Right lobe of liver (tissue), 6 donors: Measurements from ENCODE around the gene CHMP5. TPM values are rescaled to one million over a fixed set of nuclear protein-coding genes. Genes with fewer than 3 reads are reported as not detected.
"Not testable (repeated sequence)": the region's sequence is repeated elsewhere in the genome, so short reads cannot be mapped to it uniquely, and the experiment has no call there.

Experiments used
- ATAC-seq, 4 donors: fragments of 200-7000 bp; cut with Tn5 transposase; one replicate each; pipeline ENCODE4 v1.9.1; 2020; ENCODE audit warnings: mild to moderate bottlenecking in 4 of 4, moderate library complexity in 4 of 4
- DNase-seq, 3 donors: peaks; one replicate each; pipeline ENCODE4 v3.0.0-alpha.2; 2020
- H3K27ac ChIP-seq, 3 donors: fragments of 200-600 bp; one replicate each; pipeline ENCODE4 v1.8.0; 2022
- H3K27me3 ChIP-seq, 2 donors: fragments of 200-600 bp; one replicate each; pipeline ENCODE4 v1.8.0; 2022
- H3K36me3 ChIP-seq, 4 donors: fragments of 200-600 bp; sonication (generic) in 1 of 4; one replicate each; pipeline versions ENCODE4 v1.5.1 to v1.8.0; 2017 to 2022; ENCODE audit warnings: control low read depth in 1 of 4
- H3K4me1 ChIP-seq, 4 donors: fragments of 200-600 bp; sonication (generic) in 1 of 4; one replicate each; pipeline versions ENCODE4 v1.5.1 to v1.8.0; 2017 to 2022; ENCODE audit warnings: control low read depth in 1 of 4
- H3K4me3 ChIP-seq, 3 donors: fragments of 200-600 bp; one replicate each; pipeline ENCODE4 v1.8.0; 2022
- H3K9me3 ChIP-seq, 4 donors: fragments of 200-600 bp; sonication (generic) in 1 of 4; one replicate each; pipeline versions ENCODE4 v1.5.1 to v1.8.0; 2017 to 2022; ENCODE audit warnings: control low read depth in 1 of 4
- POLR2A ChIP-seq: fragments of 450-650 bp; IDR thresholded peaks from one replicate; pipeline ENCODE4 v1.6.1; 2017; ENCODE audit warnings: antibody characterized with exemption, mild to moderate bottlenecking
- WGBS: methylation state at CpG from one replicate; pipeline ENCODE4 v1.1.6; 2018; ENCODE audit warnings: low coverage, low lambda C conversion rate; ENCODE audit not compliant: insufficient coverage; ENCODE audit errors: missing lambda C conversion rate; 5-methylcytosine and 5-hydroxymethylcytosine counted together
- intact Hi-C, 2 donors: fragments of 100-400 bp; cut with DNase I; formaldehyde crosslinking; loops; one replicate each; pipeline versions ENCODE4 v1.11.2 to v1.14.1; 2022
- total RNA-seq, 6 experiments: library from RNA; depleted of rRNA in 2 of 6; stranded (reverse); fragments of >200 nt in 2 of 6; fragmentation: NEBNext Ultra II Directional in 3 of 6; extraction: Animal tissue kit (Norgen Biotek cat#: 25700) in 3 of 6; gene quantifications; one replicate each; pipeline versions ENCODE4 v1.1.0 to v1.2.4, GENCODE V29; 2016 to 2023
- TF ChIP-seq, protein P1 (sequence below), 4 donors: fragments of 200-600 bp in 3 of 4; fragments of 450-650 bp in 1 of 4; IDR thresholded peaks; one replicate each; pipeline versions ENCODE4 v1.5.1 to v1.8.0; 2016 to 2022; ENCODE audit warnings: antibody characterized with exemption in 4 of 4, mild to moderate bottlenecking in 2 of 4
- donor health status: DM: no; HTN: yes; CAD: no.
- donor health status: DM: no; HTN: no; CAD: no.
- donor health status: DM: no; HTN: no; CAD: no.
- donor health status: DM: no; HTN: yes; CAD: no.
- donor health status: DM: no; HTN: yes; CAD: no.

CHMP5 gene
- total RNA-seq, 6 experiments from 2014 or later = 19.7 to 30.3 (median 26.0) TPM

DNA sequence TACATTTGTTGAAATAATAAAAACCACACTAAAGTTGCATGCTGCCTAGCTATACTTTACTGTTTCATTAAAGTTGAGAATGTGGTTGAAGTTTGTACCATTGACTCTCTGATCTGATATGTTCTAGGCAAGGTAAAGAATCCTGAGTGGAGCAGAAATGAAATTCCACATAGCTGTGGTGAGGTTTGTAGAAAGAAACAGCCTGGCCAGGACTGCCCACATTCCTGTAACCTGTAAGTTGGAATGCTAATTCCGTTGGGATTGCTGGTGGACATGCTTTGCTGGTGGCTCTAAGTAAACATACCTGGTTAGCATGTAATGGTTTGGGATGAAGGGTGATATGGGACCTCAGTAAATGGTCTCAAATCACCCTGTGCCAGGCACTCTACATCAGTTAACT, 42.2 kb downstream of the CHMP5 start:
- no peaks in the 10 kb centered on the region for H3K9me3 ChIP-seq
- ATAC-seq (no peak), DNase-seq (no peak)
- H3K27ac ChIP-seq = no peak overlapping the region
- no peaks in the 10 kb centered on the region for H3K4me1 ChIP-seq
- WGBS = no CpG with 5 or more reads among the region's 1 CpG
- peaks cover 23 to 98% (median 70%) of the 10 kb centered on the region in 4 donors for H3K36me3 ChIP-seq
- intact Hi-C loops = no loop called here
- TF ChIP-seq, protein P1, sequence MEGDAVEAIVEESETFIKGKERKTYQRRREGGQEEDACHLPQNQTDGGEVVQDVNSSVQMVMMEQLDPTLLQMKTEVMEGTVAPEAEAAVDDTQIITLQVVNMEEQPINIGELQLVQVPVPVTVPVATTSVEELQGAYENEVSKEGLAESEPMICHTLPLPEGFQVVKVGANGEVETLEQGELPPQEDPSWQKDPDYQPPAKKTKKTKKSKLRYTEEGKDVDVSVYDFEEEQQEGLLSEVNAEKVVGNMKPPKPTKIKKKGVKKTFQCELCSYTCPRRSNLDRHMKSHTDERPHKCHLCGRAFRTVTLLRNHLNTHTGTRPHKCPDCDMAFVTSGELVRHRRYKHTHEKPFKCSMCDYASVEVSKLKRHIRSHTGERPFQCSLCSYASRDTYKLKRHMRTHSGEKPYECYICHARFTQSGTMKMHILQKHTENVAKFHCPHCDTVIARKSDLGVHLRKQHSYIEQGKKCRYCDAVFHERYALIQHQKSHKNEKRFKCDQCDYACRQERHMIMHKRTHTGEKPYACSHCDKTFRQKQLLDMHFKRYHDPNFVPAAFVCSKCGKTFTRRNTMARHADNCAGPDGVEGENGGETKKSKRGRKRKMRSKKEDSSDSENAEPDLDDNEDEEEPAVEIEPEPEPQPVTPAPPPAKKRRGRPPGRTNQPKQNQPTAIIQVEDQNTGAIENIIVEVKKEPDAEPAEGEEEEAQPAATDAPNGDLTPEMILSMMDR (IDR thresholded peaks at IDR 0.05) = no peak
- TF ChIP-seq POLR2A = no peak
- H3K27me3 ChIP-seq = no peaks in the 10 kb centered on the region
- H3K4me3 ChIP-seq = no peak overlapping the region

DNA sequence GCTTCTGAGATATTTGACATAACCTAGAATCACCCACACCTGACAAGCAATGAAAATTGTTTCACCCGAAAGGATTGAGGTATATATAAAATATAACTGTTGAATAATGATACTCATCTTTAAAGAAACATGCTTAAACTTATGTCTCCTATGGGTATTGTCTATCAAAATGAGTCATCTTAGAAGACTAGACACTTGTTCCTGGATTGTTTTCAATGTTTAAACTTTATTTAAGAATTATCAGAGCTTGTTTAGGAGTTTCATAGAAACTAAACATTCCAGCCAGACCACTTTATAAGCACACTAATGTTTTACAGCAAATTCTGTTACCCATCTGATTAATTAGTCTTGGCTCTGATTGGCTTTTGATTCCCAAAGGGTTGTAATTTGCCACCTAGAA, 45.1 kb downstream of the CHMP5 start:
- H3K4me1 ChIP-seq = no peaks in the 10 kb centered on the region
- no peak overlapping the region for H3K27ac ChIP-seq
- no peak for TF ChIP-seq POLR2A
- no peak overlapping the region for H3K4me3 ChIP-seq
- WGBS = 67% methylated on average over 1 of the region's 1 CpG
- ATAC-seq (no peak), DNase-seq (no peak)
- no peaks in the 10 kb centered on the region for H3K9me3 ChIP-seq
- no peaks in the 10 kb centered on the region for H3K27me3 ChIP-seq
- intact Hi-C loops = no loop called here
- peaks cover 8 to 98% (median 69%) of the 10 kb centered on the region in 4 donors for H3K36me3 ChIP-seq

DNA sequence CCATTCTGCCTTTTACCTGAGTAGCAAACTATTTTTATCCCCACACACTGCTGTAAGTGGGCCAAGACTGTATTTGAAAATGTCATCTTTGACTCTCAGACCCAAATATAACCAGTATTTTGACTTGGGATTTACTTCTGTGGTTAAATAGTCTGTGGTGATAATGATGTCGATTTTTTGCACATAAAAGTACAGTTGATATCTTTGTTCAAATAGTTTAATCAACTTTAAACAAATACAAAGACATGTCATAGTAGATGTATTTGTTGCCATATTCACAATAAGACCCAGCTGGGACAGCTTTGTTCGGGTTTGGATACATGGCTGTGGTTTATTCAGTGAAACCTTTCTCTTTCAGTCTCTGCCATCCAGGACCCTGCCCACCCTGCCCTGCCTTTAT, 45.9 kb downstream of the CHMP5 start:
- no peak for ATAC-seq
- peaks cover 8 to 98% (median 65%) of the 10 kb centered on the region in 4 donors for H3K36me3 ChIP-seq
- 55% methylated on average over 2 of the region's 2 CpGs for WGBS

DNA sequence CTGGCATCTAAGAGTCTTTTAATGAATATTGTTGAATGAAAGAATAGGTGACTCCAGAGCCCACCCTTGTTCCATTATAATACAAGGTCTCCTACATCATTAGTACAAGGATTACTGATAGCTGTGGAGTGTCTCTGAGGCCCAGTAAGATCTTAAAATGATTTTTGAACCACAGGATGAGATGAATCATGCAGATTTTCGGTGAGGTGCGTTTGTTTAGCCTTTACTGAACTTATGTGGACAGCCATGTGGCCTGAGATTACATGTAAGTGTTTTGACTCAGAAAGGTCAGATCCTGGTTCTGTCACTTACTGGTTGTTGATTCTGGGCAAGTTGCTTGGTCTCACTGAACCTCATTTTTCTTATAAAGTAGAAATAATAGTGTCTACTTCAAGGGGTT, 47.1 kb downstream of the CHMP5 start:
- no peaks in the 10 kb centered on the region for H3K4me1 ChIP-seq
- TF ChIP-seq, protein P1 (IDR thresholded peaks at IDR 0.05) = no peak
- no peak for TF ChIP-seq POLR2A
- DNase-seq = no peak
- intact Hi-C loops = no loop called here
- H3K36me3 ChIP-seq = peaks cover 6 to 96% (median 65%) of the 10 kb centered on the region in 4 donors
- no peak overlapping the region for H3K27ac ChIP-seq
- no peaks in the 10 kb centered on the region for H3K27me3 ChIP-seq
- H3K9me3 ChIP-seq = no peaks in the 10 kb centered on the region
- WGBS = 67% methylated on average over 2 of the region's 2 CpGs
- no peak overlapping the region for H3K4me3 ChIP-seq
- no peak for ATAC-seq

More for the DNA sequence above, 45.9 kb downstream of the CHMP5 start:
- no peaks in the 10 kb centered on the region for H3K27me3 ChIP-seq
- TF ChIP-seq POLR2A = no peak
- TF ChIP-seq, protein P1 (IDR thresholded peaks at IDR 0.05) = no peak
- no peaks in the 10 kb centered on the region for H3K4me1 ChIP-seq
- no peak overlapping the region for H3K4me3 ChIP-seq
- DNase-seq = no peak
- H3K27ac ChIP-seq = no peak overlapping the region
- H3K9me3 ChIP-seq = no peaks in the 10 kb centered on the region
- intact Hi-C loops = no loop called here

DNA sequence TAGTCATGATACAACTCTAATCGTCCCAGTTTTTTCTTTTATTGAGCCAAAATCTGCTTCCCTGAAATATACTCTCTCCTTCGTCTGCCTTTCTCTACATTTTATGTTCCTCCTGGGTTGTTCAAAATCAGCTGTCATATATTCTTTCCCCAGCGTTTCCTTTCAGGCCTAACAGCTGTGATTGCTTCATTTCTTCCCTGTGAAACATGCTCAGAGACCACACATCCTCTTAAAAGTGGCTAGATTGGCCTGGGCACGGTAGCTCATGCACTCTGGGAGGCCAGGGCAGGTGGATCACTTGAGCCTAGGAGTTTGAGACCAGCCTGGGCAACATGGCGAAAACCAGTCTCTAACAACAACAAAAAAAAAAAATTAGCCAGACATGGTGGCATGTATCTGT, 50.5 kb downstream of the CHMP5 start:
- intact Hi-C loops = no loop called here
- ATAC-seq (no peak), DNase-seq (no peak)
- no peaks in the 10 kb centered on the region for H3K4me1 ChIP-seq
- H3K4me3 ChIP-seq = no peak overlapping the region
- no peaks in the 10 kb centered on the region for H3K9me3 ChIP-seq
- no peaks in the 10 kb centered on the region for H3K27me3 ChIP-seq
- H3K36me3 ChIP-seq = peaks cover 0 to 92% (median 61%) of the 10 kb centered on the region in 4 donors
- whole genome bisulfite sequencing = 53% methylated on average over 4 of the region's 5 CpGs
- TF ChIP-seq POLR2A = no peak
- TF ChIP-seq, protein P1 (IDR thresholded peaks at IDR 0.05) = no peak
- H3K27ac ChIP-seq = no peak overlapping the region

DNA sequence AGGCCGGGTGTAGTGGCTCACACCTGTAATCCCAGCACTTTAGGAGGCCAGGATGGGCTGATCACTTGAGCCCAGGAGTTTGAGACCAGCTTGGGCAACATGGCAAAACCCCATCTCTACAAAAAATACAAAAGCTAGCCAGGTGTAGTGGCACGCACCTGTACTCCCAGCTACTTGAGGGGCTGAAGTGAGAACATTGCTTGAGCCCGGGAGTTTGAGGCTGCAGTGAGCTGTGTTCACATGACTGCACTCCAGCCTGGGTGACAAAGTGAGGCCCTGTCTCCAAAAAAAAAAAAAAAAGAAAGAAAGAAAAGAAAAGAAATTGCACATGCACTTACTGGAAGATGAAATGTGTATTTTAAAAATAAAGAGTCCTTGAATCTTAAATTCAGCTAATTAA, 52.3 kb downstream of the CHMP5 start:
- intact Hi-C loops, ATAC-seq, H3K27me3 ChIP-seq, H3K4me1 ChIP-seq, H3K27ac ChIP-seq, H3K4me3 ChIP-seq, DNase-seq, H3K9me3 ChIP-seq: not testable (repeated sequence)
- H3K36me3 ChIP-seq = peaks cover 0 to 92% (median 57%) of the 10 kb centered on the region in 4 donors
- WGBS = 98% methylated on average over 3 of the region's 3 CpGs
